ENCODE data around the gene SPDEF. TPM values are rescaled to one million over a fixed set of nuclear protein-coding genes. Genes with fewer than 3 reads are reported as not detected.

Gene SPDEF
- total and polyA plus RNA-seq, 2 experiments from 2014 or later = 0.69 TPM; not detected in 1

DNA sequence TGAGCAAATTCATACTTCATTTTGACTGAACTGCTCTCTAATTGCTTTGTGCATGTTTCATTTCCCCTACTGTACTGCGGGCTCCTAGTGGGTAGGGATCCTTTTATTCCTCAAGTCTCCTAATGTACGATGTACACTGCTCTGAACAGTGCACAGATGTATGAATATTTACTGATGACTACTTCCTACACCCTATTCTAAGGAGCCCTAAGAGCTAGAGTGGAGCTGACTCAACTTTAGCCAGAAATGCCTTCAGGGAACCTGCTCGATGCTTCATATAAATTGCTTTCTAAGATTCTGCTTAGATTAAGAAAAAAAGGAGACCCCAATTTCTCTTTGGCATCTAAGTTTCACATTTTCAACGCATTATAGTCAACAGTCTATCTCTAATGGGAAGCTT is 47.6 kb upstream of the SPDEF start:
- Mint-ChIP-seq H3K27ac (no peak overlapping the region), H3K27me3 (ENCODE audit: insufficient read depth, low read depth, poor library complexity) (no peaks in the 10 kb centered on the region), H3K4me3 (no peak overlapping the region), H3K9me3 (no peaks in the 10 kb centered on the region), H3K36me3 (ENCODE audit: low read depth) (no peaks in the 10 kb centered on the region; the same call in 2 of the 3 replicates), H3K4me1 (peaks cover 22% of the 10 kb centered on the region)
- H3K27me3 ChIP-seq (ENCODE audit: insufficient read depth) = no peaks in the 10 kb centered on the region
- ATAC-seq (no peak), DNase-seq (ENCODE audit: low spot score) (no peak)
- H3F3A ChIP-seq (replicated peaks; ENCODE audit: low read depth) = 0 out of 2 replicates have a peak, but pooled peaks cover under 1% of the 10 kb centered on the region
- H3K79me2 ChIP-seq (replicated peaks; ENCODE audit: insufficient read depth) = peaks cover 55% of the 10 kb centered on the region
- no peak overlapping the region for H3K27ac ChIP-seq (ENCODE audit: low read depth)
- peaks cover 25% of the 10 kb centered on the region for H3K4me1 ChIP-seq (ENCODE audit: insufficient read depth)
- H4K20me1 ChIP-seq (replicated peaks; ENCODE audit: insufficient read depth) = peaks cover 22% of the 10 kb centered on the region
- H3K36me3 ChIP-seq (ENCODE audit: insufficient read depth) = 0 out of 2 replicates have a peak, but pooled peaks cover 4% of the 10 kb centered on the region
- H3K4me3 ChIP-seq = no peak overlapping the region
- H3K9me2 ChIP-seq (ENCODE audit: insufficient read depth) = no peaks in the 10 kb centered on the region
- H3K4me2 ChIP-seq = no peak overlapping the region
- no peak overlapping the region for H2AFZ ChIP-seq
- TF ChIP-seq, protein P1, sequence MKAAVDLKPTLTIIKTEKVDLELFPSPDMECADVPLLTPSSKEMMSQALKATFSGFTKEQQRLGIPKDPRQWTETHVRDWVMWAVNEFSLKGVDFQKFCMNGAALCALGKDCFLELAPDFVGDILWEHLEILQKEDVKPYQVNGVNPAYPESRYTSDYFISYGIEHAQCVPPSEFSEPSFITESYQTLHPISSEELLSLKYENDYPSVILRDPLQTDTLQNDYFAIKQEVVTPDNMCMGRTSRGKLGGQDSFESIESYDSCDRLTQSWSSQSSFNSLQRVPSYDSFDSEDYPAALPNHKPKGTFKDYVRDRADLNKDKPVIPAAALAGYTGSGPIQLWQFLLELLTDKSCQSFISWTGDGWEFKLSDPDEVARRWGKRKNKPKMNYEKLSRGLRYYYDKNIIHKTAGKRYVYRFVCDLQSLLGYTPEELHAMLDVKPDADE (IDR thresholded peaks at IDR 0.05) = no peak
- TF ChIP-seq ZNF114 (CRISPR knock-in tag; IDR thresholded peaks at IDR 0.05) = no peak
- TF ChIP-seq CREB1 (CRISPR knock-in tag; IDR thresholded peaks at IDR 0.05; ENCODE audit: low read depth) = no peak
- no peak for TF ChIP-seq JUNB (IDR thresholded peaks at IDR 0.05; ENCODE audit: unreplicated experiment)
- no peak for TF ChIP-seq EZH2 (IDR thresholded peaks at IDR 0.05; ENCODE audit: low read depth, unreplicated experiment)
- TF ChIP-seq, protein P2, sequence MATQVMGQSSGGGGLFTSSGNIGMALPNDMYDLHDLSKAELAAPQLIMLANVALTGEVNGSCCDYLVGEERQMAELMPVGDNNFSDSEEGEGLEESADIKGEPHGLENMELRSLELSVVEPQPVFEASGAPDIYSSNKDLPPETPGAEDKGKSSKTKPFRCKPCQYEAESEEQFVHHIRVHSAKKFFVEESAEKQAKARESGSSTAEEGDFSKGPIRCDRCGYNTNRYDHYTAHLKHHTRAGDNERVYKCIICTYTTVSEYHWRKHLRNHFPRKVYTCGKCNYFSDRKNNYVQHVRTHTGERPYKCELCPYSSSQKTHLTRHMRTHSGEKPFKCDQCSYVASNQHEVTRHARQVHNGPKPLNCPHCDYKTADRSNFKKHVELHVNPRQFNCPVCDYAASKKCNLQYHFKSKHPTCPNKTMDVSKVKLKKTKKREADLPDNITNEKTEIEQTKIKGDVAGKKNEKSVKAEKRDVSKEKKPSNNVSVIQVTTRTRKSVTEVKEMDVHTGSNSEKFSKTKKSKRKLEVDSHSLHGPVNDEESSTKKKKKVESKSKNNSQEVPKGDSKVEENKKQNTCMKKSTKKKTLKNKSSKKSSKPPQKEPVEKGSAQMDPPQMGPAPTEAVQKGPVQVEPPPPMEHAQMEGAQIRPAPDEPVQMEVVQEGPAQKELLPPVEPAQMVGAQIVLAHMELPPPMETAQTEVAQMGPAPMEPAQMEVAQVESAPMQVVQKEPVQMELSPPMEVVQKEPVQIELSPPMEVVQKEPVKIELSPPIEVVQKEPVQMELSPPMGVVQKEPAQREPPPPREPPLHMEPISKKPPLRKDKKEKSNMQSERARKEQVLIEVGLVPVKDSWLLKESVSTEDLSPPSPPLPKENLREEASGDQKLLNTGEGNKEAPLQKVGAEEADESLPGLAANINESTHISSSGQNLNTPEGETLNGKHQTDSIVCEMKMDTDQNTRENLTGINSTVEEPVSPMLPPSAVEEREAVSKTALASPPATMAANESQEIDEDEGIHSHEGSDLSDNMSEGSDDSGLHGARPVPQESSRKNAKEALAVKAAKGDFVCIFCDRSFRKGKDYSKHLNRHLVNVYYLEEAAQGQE (IDR thresholded peaks at IDR 0.05; ENCODE audit: unreplicated experiment) = no peak
- TF ChIP-seq, protein P3, sequence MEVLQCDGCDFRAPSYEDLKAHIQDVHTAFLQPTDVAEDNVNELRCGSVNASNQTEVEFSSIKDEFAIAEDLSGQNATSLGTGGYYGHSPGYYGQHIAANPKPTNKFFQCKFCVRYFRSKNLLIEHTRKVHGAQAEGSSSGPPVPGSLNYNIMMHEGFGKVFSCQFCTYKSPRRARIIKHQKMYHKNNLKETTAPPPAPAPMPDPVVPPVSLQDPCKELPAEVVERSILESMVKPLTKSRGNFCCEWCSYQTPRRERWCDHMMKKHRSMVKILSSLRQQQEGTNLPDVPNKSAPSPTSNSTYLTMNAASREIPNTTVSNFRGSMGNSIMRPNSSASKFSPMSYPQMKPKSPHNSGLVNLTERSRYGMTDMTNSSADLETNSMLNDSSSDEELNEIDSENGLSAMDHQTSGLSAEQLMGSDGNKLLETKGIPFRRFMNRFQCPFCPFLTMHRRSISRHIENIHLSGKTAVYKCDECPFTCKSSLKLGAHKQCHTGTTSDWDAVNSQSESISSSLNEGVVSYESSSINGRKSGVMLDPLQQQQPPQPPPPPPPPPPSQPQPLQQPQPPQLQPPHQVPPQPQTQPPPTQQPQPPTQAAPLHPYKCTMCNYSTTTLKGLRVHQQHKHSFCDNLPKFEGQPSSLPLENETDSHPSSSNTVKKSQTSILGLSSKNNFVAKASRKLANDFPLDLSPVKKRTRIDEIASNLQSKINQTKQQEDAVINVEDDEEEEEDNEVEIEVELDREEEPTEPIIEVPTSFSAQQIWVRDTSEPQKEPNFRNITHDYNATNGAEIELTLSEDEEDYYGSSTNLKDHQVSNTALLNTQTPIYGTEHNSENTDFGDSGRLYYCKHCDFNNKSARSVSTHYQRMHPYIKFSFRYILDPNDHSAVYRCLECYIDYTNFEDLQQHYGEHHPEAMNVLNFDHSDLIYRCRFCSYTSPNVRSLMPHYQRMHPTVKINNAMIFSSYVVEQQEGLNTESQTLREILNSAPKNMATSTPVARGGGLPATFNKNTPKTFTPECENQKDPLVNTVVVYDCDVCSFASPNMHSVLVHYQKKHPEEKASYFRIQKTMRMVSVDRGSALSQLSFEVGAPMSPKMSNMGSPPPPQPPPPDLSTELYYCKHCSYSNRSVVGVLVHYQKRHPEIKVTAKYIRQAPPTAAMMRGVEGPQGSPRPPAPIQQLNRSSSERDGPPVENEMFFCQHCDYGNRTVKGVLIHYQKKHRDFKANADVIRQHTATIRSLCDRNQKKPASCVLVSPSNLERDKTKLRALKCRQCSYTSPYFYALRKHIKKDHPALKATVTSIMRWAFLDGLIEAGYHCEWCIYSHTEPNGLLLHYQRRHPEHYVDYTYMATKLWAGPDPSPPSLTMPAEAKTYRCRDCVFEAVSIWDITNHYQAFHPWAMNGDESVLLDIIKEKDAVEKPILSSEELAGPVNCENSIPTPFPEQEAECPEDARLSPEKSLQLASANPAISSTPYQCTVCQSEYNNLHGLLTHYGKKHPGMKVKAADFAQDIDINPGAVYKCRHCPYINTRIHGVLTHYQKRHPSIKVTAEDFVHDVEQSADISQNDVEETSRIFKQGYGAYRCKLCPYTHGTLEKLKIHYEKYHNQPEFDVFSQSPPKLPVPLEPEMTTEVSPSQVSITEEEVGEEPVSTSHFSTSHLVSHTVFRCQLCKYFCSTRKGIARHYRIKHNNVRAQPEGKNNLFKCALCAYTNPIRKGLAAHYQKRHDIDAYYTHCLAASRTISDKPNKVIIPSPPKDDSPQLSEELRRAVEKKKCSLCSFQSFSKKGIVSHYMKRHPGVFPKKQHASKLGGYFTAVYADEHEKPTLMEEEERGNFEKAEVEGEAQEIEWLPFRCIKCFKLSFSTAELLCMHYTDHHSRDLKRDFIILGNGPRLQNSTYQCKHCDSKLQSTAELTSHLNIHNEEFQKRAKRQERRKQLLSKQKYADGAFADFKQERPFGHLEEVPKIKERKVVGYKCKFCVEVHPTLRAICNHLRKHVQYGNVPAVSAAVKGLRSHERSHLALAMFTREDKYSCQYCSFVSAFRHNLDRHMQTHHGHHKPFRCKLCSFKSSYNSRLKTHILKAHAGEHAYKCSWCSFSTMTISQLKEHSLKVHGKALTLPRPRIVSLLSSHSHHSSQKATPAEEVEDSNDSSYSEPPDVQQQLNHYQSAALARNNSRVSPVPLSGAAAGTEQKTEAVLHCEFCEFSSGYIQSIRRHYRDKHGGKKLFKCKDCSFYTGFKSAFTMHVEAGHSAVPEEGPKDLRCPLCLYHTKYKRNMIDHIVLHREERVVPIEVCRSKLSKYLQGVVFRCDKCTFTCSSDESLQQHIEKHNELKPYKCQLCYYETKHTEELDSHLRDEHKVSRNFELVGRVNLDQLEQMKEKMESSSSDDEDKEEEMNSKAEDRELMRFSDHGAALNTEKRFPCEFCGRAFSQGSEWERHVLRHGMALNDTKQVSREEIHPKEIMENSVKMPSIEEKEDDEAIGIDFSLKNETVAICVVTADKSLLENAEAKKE (CRISPR knock-in tag; IDR thresholded peaks at IDR 0.05) = no peak
- no peak for TF ChIP-seq NANOG (IDR thresholded peaks at IDR 0.05; ENCODE audit: borderline replicate concordance)
- TF ChIP-seq CTCF (conservative IDR thresholded peaks at IDR 0.05; ENCODE audit: low read depth in 2 of 2) = no peak
- no peak for TF ChIP-seq POLR2AphosphoS5 (IDR thresholded peaks at IDR 0.05; ENCODE audit: low read depth)
- no peak for TF ChIP-seq ZNF331 (CRISPR knock-in tag; IDR thresholded peaks at IDR 0.05; ENCODE audit: low read depth)
- TF ChIP-seq EZH2phosphoT487 (IDR thresholded peaks at IDR 0.05; ENCODE audit: unreplicated experiment) = no peak
- no peak for TF ChIP-seq STAT1 (IDR thresholded peaks at IDR 0.05; ENCODE audit: unreplicated experiment)
